ENCODE data around the gene MUC15.
"Not testable (repeated sequence)": the region's sequence is repeated elsewhere in the genome, so short reads cannot be mapped to it uniquely, and the experiment has no call there.

The MUC15 gene

GRCh38 chr11:26571861-26572654, at the start of gene MUC15:
Gene MUC15, minus strand, starts transcription at chr11:26572263. Its CDS starts 5,169 bp downstream, at chr11:26567094.
- no peak for DNase-seq (ENCODE audit: low read depth)

- peak; percentile 88 for DNase-seq (ENCODE audit: low read depth)
Observed at GRCh38 chr11:26621132-26621531, 49.1 kb upstream of the MUC15 start.

- DNase-seq (ENCODE audit: low read depth): no peak
Observed at GRCh38 chr11:26620282-26621045, 48.4 kb upstream of the MUC15 start.

GRCh38 chr11:26618441-26618840, 46.4 kb upstream of the MUC15 start:
- DNase-seq (ENCODE audit: low read depth): no peak

GRCh38 chr11:26613759-26614158, 41.7 kb upstream of the MUC15 start:
- no peak for DNase-seq (ENCODE audit: low read depth)

- DNase-seq (ENCODE audit: low read depth): no peak
Observed at GRCh38 chr11:26608507-26609146, 36.6 kb upstream of the MUC15 start.

- no peak for DNase-seq (ENCODE audit: low read depth)
Observed at GRCh38 chr11:26607725-26608506, 35.9 kb upstream of the MUC15 start.

GRCh38 chr11:26599876-26600434, 27.9 kb upstream of the MUC15 start:
- DNase-seq (ENCODE audit: low read depth): no peak

- DNase-seq (ENCODE audit: low read depth): no peak
Observed at GRCh38 chr11:26599425-26599824, 27.4 kb upstream of the MUC15 start.

- DNase-seq (ENCODE audit: low read depth): no peak
Observed at GRCh38 chr11:26597899-26598298, 25.8 kb upstream of the MUC15 start.

GRCh38 chr11:26597049-26597689, 25.1 kb upstream of the MUC15 start:
- DNase-seq (ENCODE audit: low read depth): not testable (repeated sequence)

GRCh38 chr11:26595207-26595865, 23.3 kb upstream of the MUC15 start:
- not testable (repeated sequence) for DNase-seq (ENCODE audit: low read depth)

GRCh38 chr11:26593691-26594090, 21.6 kb upstream of the MUC15 start:
- no peak for DNase-seq (ENCODE audit: low read depth)

GRCh38 chr11:26587073-26587472, 15.0 kb upstream of the MUC15 start:
- no peak for DNase-seq (ENCODE audit: low read depth)

GRCh38 chr11:26584818-26585217, 12.8 kb upstream of the MUC15 start:
- DNase-seq (ENCODE audit: low read depth): no peak

GRCh38 chr11:26583550-26583949, 11.5 kb upstream of the MUC15 start:
- no peak for DNase-seq (ENCODE audit: low read depth)

GRCh38 chr11:26580929-26581328, 8.9 kb upstream of the MUC15 start:
- DNase-seq (ENCODE audit: low read depth): no peak

GRCh38 chr11:26579683-26580082, 7.6 kb upstream of the MUC15 start:
- DNase-seq (ENCODE audit: low read depth): no peak

GRCh38 chr11:26578998-26579661, 7.1 kb upstream of the MUC15 start:
- no peak for DNase-seq (ENCODE audit: low read depth)

GRCh38 chr11:26575946-26576345, 3.9 kb upstream of the MUC15 start:
- no peak for DNase-seq (ENCODE audit: low read depth)
